GM20000 (cell line): ENCODE data around the gene CAPN8.

ENCODE experiments used
- DNase-seq: peaks from one replicate; pipeline ENCODE4 v3.0.0; 2012; ENCODE audit warnings: low spot score
- CTCF ChIP-seq: IDR thresholded peaks from 2 replicates; pipeline ENCODE4 v1.5.1; 2012; ENCODE audit warnings: mild to moderate bottlenecking, control low read depth; ENCODE audit errors: extremely low read depth, missing control alignments

Gene CAPN8

GRCh38 chr1:223652436-223652941 lies 13.0 kb downstream of the CAPN8 start:
- TF ChIP-seq CTCF, result no peak
- DNase-seq, result no peak

GRCh38 chr1:223651291-223651991 lies 14.1 kb downstream of the CAPN8 start:
- no peak for DNase-seq
- TF ChIP-seq CTCF, result no peak

GRCh38 chr1:223650465-223650864 lies 15.0 kb downstream of the CAPN8 start:
- DNase-seq, result no peak
- no peak for TF ChIP-seq CTCF

GRCh38 chr1:223649222-223649621 lies 16.3 kb downstream of the CAPN8 start:
- DNase-seq, result no peak
- TF ChIP-seq CTCF, result no peak

GRCh38 chr1:223647249-223647648 lies 18.3 kb downstream of the CAPN8 start:
- TF ChIP-seq CTCF, result no peak
- DNase-seq, result no peak

GRCh38 chr1:223645903-223646302 lies 19.6 kb downstream of the CAPN8 start:
- no peak for TF ChIP-seq CTCF
- DNase-seq, result no peak

GRCh38 chr1:223642237-223642636 lies 23.3 kb downstream of the CAPN8 start:
- DNase-seq, result no peak
- TF ChIP-seq CTCF, result no peak
